GM18508 (cell line): ENCODE data around the gene DEFB131A.
"Not testable (repeated sequence)": the region's sequence is repeated elsewhere in the genome, so short reads cannot be mapped to it uniquely, and the experiment has no call there.

Experiments used
- ATAC-seq: cut with Tn5 transposase; IDR thresholded peaks from one replicate; pipeline ENCODE4 v1.9.1; 2021; ENCODE audit warnings: moderate number of reproducible peaks; ENCODE audit not compliant: insufficient read depth, unreplicated experiment

The DEFB131A gene, protein sequence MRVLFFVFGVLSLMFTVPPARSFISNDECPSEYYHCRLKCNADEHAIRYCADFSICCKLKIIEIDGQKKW

DNA sequence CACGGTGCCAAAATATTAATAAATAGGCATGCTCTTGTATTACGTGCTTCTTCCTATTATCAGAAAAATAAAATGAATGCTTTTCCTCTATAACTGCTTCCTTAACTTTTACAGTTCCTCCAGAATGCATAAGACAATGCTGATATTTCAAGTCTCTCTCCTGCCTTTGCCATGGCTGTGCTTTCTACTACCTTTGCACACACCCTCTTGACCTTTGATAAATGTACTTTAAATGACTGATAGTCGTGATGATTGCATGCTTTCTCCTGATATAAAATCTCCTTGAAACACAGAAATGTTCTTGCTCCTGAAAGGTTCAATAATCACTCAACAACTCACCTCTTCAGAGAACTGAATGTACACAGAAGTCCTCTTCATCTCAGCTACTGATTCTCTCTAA is at the start of gene DEFB131A:
Gene DEFB131A (plus strand): TSS at position 301 of the 400 bp plus-strand sequence. CDS start 120 bp downstream, outside the sequence.
- ATAC-seq, result not testable (repeated sequence)

DNA sequence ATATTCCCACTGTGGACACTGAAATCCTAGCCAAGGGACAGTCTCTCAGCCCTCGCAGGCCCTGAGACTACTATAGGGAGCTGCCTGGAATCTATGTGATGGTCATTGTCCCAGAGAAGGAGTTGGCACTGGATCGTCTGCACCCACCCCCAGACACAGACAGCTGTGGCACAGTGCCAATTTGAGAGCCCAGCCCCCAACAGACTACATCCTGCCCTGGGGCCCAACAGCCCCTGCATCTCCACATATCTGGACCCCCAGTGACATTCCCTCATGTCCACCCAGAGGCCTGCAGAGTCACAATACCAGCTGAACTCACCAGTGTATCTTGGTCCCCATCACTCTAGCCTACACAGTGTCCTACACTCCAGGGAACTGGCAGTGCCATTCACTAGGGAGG is 38.4 kb upstream of the DEFB131A start:
- not testable (repeated sequence) for ATAC-seq

DNA sequence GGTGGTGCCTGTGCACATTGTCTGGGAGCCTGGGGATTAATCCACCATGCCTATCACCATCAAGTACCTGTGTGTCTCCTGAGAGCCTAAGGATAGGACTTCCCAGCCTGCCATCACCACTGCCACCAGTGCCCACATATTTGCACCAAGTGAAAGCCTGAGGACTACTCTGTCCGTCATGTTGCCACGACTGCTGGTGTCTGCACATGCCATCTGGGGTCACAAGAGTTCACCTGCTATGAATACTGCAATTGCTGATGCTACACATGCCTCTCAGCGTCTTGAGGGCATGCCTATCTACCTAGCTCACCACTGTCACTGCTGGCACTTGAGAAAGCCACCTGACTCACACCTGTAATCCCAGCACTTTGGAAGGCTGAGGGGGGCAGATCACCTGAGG is 37.7 kb upstream of the DEFB131A start:
- ATAC-seq, result not testable (repeated sequence)

- no peak for ATAC-seq
Measured at GRCh38 chr4:9409793-9410192, 34.4 kb upstream of the DEFB131A start.

DNA sequence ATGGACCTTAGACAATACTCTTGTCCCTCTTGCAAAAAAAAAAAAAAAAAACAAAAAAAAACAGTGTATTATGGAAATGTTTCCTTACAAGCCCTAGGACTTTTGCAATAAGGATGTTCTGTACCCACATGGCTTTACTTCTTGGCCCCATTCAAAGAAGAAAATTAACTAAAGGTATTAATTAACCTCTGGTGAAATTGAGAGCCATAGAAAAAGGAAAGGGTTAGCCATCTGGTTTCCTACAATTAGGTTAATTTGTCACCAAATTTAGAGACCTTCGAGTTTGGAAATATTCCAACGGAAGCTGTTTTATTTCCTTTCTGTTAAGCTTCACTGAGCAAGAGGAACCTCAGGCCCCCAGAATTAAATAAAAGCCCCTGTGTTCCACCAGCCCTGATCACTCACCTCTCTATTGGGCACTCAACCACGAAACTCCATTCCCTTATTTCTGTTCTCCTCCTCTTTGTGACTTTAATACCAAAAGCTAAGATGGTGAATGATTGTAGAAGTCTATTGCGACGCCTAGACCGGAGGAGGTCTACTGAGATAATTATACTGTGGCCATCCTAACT is 22.2 kb upstream of the DEFB131A start:
- not testable (repeated sequence) for ATAC-seq

DNA sequence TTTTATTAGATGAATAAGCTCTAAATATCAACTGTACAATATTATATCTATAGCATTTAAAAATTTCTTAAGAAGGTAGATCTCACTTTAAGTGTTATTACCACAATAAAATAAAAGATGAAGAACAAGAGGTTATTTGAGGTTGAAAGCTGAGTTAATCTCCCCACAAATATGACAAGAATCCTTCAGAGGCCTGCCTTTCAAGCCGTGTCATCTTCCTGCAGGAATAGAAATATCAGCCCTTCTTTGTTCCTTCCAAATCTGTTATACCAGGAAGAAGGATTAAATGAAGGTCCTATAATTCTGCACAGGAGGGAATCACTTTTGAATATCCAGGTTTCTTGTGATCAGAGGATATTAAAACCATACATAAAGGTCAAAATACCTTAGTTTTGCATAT is 18.3 kb upstream of the DEFB131A start:
- ATAC-seq, result not testable (repeated sequence)

- ATAC-seq, result not testable (repeated sequence)
Measured at GRCh38 chr4:9430061-9430460, 14.2 kb upstream of the DEFB131A start.

DNA sequence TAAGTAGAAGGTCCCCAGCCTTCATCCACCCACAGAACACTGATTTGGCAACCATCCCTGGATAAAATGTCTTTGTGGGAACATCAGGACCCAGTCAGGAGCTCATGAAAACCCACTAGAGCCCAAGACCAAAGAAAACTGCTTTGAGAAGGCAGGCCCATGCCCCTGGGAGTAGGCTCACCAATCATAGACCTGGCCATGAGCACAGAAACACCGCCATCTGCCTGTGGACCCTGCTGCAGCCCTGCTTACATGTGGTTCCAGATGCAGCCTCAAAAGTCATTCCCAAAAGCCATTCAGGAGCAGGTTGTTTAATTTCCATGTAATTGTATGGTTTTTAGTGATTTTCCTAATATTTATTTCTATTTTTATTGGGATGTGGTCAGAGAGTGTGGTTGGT is 10.9 kb upstream of the DEFB131A start:
- not testable (repeated sequence) for ATAC-seq

- not testable (repeated sequence) for ATAC-seq
Measured at GRCh38 chr4:9436728-9437127, 7.5 kb upstream of the DEFB131A start.

- not testable (repeated sequence) for ATAC-seq
Measured at GRCh38 chr4:9442355-9442754, 1.9 kb upstream of the DEFB131A start.

GRCh38 chr4:9444681-9445080 is 467 bp downstream of the DEFB131A start:
- ATAC-seq, result not testable (repeated sequence)

- not testable (repeated sequence) for ATAC-seq
Measured at GRCh38 chr4:9452251-9452650, 8.0 kb downstream of the DEFB131A start.

DNA sequence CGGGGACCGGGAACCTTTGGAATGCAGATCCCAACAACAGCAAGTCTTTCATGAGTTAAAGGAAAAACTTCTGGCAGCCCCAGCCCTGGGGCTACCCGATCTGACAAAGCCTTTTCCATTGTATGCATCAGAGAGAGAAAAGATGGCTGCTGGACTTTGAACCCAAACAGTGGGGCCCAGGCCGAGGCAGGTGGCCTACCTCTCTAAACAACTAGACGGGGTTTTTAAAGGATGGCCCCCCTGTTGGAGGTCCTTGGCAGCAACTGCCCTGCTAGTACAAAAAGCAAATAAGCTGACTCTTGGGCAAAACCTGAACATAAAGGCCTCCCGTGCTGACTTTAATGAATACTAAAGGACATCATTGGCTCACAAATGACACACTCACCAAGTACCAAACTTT is 10.1 kb downstream of the DEFB131A start:
- ATAC-seq, result not testable (repeated sequence)

GRCh38 chr4:9455046-9455445 is 10.8 kb downstream of the DEFB131A start:
- not testable (repeated sequence) for ATAC-seq

DNA sequence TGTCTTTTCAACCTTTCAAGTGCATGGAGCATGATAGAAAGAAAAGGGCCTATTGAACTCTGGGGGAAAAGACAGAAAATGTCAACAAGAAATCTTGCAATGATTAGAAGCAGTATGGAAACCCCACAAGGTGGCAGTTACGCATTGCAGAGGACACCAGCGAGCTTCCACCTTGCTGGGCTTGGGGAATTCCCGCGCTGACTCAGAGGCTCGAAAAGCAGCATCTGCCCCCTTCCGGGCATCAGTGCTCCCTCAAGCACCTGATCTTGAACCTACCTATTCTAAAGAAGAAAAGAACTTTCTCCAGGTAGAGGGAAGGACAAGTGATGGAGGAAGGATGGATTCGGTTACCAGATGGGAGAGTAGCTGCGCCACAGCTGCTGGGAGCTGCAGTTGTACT is 35.3 kb downstream of the DEFB131A start:
- ATAC-seq, result not testable (repeated sequence)

- not testable (repeated sequence) for ATAC-seq
Measured at GRCh38 chr4:9480066-9480465, 35.9 kb downstream of the DEFB131A start.

DNA sequence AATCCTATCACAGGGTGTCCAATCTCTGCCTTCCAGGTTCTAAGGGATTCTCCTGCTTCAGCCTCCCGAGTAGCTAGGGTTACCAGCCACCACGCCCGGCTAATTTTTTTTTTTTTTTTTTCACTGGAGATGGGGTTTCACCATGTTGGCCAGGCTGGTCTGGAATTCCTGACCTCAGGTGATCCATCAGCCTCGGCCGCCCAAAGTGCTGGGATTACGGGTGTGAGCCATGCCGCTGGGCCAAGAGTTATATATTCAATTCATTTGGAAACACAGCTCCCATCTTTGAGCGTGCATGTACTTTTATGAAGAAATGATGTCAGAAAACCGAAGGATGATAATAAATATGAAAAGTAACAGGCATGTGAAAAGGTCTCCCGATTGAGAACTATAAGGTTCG is 38.7 kb downstream of the DEFB131A start:
- ATAC-seq, result not testable (repeated sequence)

DNA sequence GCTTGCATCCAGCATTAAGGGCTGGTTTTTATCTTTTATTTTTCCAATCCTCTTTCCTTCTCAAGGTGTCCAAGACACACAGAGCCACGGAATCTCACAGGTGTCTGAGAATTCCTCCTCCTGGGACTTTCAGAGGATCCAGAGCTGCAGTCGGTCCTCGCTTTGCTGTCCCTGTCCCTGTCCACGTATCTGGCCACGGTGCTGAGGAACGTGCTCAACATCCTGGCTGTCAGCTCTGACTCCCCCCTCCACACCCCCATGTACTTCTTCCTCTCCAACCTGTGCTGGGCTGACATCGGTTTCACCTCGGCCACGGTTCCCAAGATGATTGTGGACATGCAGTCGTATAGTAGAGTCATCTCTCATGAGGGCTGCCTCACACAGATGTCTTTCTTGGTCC is 39.5 kb downstream of the DEFB131A start:
- ATAC-seq, result not testable (repeated sequence)

DNA sequence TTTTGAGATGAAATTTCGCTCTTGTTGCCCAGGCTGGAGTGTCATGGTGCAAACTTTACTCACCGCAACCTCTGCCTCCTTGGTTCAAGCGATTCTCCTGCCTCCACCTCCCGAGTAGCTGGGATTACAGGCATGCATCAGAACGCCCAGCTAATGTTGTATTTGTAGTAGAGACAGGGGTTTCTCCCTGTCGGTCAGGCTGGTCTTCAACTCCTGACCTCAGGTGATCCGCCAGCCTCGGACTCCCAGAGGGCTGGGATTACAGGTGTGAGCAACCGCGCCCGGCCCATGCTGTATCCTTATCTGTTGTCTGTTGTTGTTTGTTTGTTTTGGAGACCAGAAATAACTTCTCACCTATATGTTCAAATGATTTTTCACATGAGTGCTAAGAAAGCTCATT is 42.7 kb downstream of the DEFB131A start:
- not testable (repeated sequence) for ATAC-seq

DNA sequence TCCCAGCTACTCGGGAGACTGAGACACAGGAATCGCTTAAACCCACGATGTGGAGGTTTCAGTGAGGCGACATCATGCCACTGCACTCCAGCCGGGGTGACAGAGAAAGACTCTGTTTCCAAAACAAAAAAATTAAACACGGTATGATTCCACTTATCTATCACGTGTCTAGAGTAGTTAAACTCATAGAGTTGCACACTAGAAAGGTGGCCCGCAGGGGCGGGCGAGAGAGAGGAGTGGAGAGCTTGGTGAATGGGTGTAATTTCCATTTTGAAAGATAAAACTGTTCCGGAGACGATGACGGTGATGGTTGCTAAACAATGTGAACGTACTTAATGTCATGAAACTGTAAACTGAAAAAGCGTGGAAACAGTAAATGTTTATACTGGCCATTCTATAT is 44.6 kb downstream of the DEFB131A start:
- ATAC-seq, result not testable (repeated sequence)

GRCh38 chr4:9490496-9490895 is 46.3 kb downstream of the DEFB131A start:
- not testable (repeated sequence) for ATAC-seq

DNA sequence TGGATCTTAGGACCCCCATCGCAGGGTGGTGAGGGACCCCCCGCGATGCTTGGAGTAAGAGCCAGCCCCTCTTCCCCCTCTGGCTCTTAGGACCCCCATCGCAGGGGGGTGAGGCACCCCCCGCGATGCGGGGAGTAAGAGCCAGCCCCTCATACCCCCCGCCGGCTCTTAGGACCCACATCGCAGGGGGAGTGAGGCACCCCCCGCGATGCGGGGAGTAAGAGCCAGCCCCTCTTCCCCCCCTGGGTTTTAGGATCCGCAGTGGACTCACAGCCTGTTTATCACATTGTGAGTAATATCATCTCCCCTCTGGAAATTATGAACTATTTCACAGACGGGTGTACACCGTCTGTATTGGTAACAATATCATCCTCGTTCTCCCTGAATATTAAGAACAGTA is 46.8 kb downstream of the DEFB131A start:
- not testable (repeated sequence) for ATAC-seq
